Tracheal epithelial cell (primary cell): ENCODE results near the gene TBC1D24. TPM values are rescaled to one million over a fixed set of nuclear protein-coding genes. Genes with fewer than 3 reads are reported as not detected.

Experiments
- total RNA-seq: library from RNA; depleted of rRNA; stranded (reverse); fragments of >200 nt; gene quantifications from 2 replicates; pipeline ENCODE4 v1.2.1, GENCODE V29; 2014

Gene TBC1D24
- total RNA-seq = 5.5 TPM in 2 replicates

DNA sequence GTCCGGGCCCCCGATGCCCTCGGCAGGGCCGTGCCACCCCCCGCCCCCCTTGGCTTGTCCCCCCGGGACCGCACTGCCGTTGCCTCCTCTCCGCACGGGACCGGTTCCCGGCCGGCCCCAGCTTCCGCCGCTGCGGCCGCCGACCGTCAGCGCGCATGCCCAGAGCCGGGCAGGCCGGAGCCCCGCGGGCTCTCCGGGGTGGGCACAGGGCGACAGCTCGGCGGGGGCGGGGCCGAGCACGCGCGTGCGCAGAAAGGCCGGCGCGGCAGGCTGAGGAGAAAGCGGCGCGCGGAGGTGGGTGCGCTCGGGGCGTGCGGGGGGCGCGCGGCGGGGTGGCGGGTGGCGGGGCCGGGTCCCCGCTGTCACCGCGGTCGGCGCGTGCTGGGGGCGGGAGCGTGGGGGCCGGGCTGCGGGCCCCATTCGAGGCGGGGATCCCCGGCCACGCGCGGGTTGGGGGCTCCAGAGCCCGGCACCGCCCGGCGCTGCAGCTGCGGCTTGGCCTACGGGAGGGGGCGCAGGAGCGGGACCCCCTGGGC is at the start of gene TBC1D24:
Gene TBC1D24 (plus strand): TSS at position 251 of the 536 bp plus-strand sequence. CDS start 21,022 bp downstream, outside the sequence.

DNA sequence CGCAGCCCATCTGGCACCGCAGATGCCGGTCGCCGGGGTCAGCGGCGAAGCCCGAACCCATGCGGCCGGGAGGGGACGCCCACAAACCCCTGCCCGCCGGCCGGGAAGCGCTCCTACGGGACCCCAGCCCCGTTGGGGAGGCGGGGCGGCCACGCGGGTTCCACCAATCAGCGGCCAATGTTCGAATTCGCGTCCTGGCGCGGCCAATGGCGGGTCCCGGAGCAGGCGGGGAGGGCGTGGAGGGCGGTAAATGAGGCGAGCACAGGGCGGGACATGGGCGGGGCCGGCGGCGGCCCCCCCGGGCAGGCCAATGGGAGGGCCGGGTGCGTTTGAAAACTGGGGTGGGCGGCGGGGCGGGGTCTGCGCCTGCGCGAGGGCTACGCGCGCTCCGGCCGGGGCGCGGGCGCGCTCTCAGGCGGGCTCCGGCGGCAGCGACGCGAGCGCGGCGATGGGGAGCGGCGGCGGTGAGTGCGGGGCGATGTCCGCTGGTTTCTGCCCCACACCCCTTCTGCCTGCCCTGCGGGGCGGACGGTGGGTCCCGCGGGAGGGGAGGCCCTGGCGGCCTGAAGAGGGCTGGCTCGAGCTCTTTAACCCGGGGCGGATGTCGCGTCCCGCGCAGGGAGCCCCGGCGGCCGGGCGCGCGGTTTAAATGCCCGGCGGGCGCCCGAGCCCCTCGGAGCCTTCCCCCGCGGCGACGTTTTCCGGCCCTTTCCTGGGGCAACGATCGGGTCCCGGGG is 45.7 kb upstream of the TBC1D24 start, which contains the start of gene CCNF:
Gene CCNF (plus strand): TSS at position 414 of the 737 bp plus-strand sequence. CDS start 35 bp downstream, at position 449.

DNA sequence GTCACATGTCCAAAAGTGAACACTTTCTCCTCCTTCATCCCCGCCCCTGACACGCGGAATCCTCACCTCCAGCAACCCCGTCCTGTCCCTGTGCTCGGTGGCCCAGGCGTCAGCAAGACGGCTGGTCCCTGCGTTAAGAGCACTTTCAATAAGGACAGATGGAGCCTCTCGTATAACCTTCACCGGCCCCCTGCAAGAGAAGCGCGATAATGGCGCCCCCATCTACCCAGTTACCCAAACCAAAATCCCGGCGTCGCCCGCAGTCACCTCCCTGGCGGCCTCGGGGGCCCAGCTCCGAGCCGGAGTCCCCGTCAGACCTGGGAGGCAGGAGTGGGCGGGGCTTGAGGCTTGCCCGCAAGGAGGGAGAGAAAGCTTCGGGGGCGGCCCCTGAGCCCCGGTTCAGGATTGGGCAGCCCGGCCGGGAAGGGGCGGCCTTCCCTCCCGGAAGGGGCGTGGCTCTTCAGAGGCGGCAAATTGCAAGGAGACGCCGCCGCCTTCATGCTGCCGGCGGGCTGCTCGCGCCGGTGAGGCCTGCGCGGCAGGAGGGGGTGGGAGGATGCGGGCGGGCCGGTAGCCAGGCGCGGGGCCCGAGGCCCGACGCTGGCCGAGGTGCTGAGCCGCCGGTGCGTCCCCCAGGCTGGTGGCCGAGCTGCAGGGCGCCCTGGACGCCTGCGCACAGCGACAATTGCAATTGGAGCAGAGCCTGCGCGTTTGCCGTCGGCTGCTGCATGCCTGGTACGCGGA is 15.1 kb upstream of the TBC1D24 start, which contains the start of gene TEDC2:
Gene TEDC2 (plus strand): TSS at position 463 of the 744 bp plus-strand sequence. CDS start 36 bp downstream, at position 499.

GRCh38 chr16:2471016-2471652 is 3.8 kb upstream of the TBC1D24 start, which contains the start of gene NTN3:
Gene NTN3 (plus strand): TSS chr16:2471297. CDS start chr16:2471702, 405 bp downstream.

GRCh38 chr16:2513405-2514332 is 38.7 kb downstream of the TBC1D24 start, which contains the start of gene ATP6V0C:
Gene ATP6V0C (plus strand): TSS chr16:2513952. CDS start chr16:2514104, 152 bp downstream.

DNA sequence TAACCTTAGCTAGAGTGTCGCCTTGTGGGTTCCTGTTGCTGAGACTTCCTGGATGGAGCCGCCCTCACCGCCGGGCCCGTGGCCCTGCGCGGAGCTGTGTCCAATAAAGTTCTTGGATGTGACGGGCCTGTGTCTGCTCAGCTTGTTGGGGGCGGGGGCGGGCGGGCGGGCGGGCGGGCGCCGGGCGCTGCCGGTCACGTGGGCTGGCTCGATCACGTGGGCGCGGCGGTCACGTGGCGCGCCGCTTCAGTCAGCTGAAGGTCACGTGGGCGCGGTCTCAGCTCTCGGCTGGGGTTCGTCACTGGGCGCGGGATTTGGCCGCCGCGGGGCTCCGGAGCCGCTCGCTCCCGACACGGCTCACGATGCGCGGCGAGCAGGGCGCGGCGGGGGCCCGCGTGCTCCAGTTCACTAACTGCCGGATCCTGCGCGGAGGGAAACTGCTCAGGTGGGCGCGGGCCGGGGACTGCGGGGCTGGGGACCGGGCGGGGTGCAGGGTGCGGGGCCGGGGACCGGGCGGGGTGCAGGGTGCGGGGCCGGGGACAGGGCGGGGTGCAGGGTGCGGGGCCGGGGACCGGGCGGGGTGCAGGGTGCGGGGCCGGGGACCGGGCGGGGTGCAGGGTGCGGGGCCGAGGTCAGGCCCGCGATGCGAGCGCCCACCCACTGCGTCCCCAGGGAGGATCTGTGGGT is 45.3 kb downstream of the TBC1D24 start, which contains the start of gene AMDHD2:
Gene AMDHD2 (plus strand): TSS at position 275 of the 687 bp plus-strand sequence. CDS start 88 bp downstream, at position 363.

GRCh38 chr16:2531371-2531695 is 56.4 kb downstream of the TBC1D24 start, which contains the start of gene CEMP1:
Gene CEMP1 (minus strand): TSS chr16:2531408. CDS start chr16:2531073, 335 bp downstream.

DNA sequence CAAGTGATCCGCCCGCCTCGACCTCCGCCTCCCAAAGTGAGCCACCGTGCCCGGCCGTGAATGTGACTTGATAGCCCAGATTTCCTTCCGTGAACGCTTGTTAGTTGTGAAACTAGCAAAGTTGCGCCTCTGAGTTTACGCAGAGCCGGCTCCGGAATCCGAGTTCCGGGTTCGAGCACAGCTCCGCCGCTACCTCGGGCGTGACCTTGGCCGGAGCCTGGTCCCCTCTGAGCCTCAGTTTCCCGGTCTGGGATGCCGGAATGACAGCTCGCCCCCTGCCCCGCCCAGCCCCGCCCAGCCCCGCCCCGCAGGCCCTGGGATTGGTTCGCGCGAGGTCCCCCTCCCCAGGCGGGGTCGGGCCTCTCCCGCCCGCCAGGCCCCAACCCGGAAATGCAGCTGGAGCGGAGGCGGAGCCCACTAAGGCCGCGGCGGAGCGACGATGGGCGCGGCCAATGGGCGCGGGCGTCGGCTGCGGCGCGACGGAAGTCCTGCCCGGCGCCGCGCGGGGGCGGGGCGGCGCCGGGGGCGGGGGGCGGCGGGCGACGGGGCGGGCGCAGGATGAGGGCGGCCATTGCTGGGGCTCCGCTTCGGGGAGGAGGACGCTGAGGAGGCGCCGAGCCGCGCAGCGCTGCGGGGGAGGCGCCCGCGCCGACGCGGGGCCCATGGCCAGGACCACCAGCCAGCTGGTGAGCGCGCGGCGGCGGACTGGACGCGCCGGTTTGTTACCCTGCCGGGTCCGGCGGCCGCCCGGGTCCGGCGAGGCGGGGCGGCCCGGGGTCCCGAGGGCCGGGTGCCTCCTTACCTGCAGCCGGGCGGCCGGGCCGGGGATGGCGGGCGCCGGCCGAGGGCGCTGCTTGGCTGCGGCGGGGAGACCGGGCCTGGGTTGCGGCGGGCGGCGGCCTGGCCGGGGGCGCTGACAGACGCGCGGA is 62.8 kb downstream of the TBC1D24 start, which contains the start of gene PDPK1:
Gene PDPK1 (plus strand): TSS at position 571 of the 929 bp plus-strand sequence. CDS start 92 bp downstream, at position 663.

Other genes with a start within 250 kb of the TBC1D24 start
- gene DNASE1L2, start 238.7 kb upstream of the TBC1D24 start, total RNA-seq = not detected in 2 replicates
- gene ECI1, start 223.5 kb upstream of the TBC1D24 start, total RNA-seq = 51.8 and 119 TPM in 2 replicates
- gene RNPS1, start 207.0 kb upstream of the TBC1D24 start, total RNA-seq = 79.5 and 80.2 TPM in 2 replicates
- gene ABCA3, start 134.4 kb upstream of the TBC1D24 start, total RNA-seq = 0.43 and 3.9 TPM in 2 replicates
- gene CCNF, start 45.7 kb upstream of the TBC1D24 start, total RNA-seq = 3.0 and 7.2 TPM in 2 replicates
- 0.85 and 1.7 TPM in 2 replicates for gene TEDC2, start 15.0 kb upstream of the TBC1D24 start, total RNA-seq
- 0.24 TPM in 1 of 2 replicates, not detected in the other for gene NTN3, start 3.8 kb upstream of the TBC1D24 start, total RNA-seq
- 6.3 and 8.5 TPM in 2 replicates for gene ATP6V0C, start 38.8 kb downstream of the TBC1D24 start, total RNA-seq
- 17.9 and 28.2 TPM in 2 replicates for gene AMDHD2, start 45.2 kb downstream of the TBC1D24 start, total RNA-seq
- gene CEMP1, start 56.3 kb downstream of the TBC1D24 start, total RNA-seq = 1.3 TPM in 1 of 2 replicates, not detected in the other
- gene PDPK1, start 62.9 kb downstream of the TBC1D24 start, total RNA-seq = 22.2 and 24.1 TPM in 2 replicates
- gene KCTD5, start 207.4 kb downstream of the TBC1D24 start, total RNA-seq = 27.5 and 37.8 TPM in 2 replicates
- gene PRSS27, start 245.1 kb downstream of the TBC1D24 start, total RNA-seq = under 0.01 and 0.96 TPM in 2 replicates